Liver (tissue), 9 donors: Measurements from ENCODE around the gene ADAMTS2. TPM values are rescaled to one million over a fixed set of nuclear protein-coding genes. Genes with fewer than 3 reads are reported as not detected.

Experiments used
- DNase-seq: peaks from one replicate; pipeline ENCODE4 v3.0.0-alpha.2; 2017; ENCODE audit warnings: low spot score
- H3K27ac ChIP-seq, 2 donors: one replicate each; pipeline ENCODE4 v1.7.0; 2013; ENCODE audit warnings: inconsistent platforms in 2 of 2, low read length in 2 of 2, control low read depth in 1 of 2, low read depth in 1 of 2, mild to moderate bottlenecking in 1 of 2
- H3K27me3 ChIP-seq, 4 donors: one replicate each; pipeline versions ENCODE4 v1.6.1 to v1.7.0; 2013; ENCODE audit warnings: low read length in 3 of 4, inconsistent platforms in 1 of 4, mild to moderate bottlenecking in 1 of 4, moderate library complexity in 1 of 4; ENCODE audit not compliant: control insufficient read depth in 4 of 4, insufficient read depth in 4 of 4
- H3K36me3 ChIP-seq, 4 donors: one replicate each; pipeline versions ENCODE4 v1.6.1 to v1.7.0; 2013; ENCODE audit warnings: low read length in 3 of 4, mild to moderate bottlenecking in 3 of 4, low read depth in 1 of 4, moderate library complexity in 1 of 4; ENCODE audit not compliant: control insufficient read depth in 4 of 4, insufficient read depth in 3 of 4
- H3K4me1 ChIP-seq, 4 donors: one replicate each; pipeline versions ENCODE4 v1.6.1 to v1.7.0; 2013; ENCODE audit warnings: low read length in 3 of 4, mild to moderate bottlenecking in 3 of 4, moderate library complexity in 1 of 4; ENCODE audit not compliant: control insufficient read depth in 4 of 4, insufficient read depth in 4 of 4
- H3K4me3 ChIP-seq, 3 donors: one replicate each; pipeline versions ENCODE4 v1.6.1 to v1.7.0; 2013; ENCODE audit warnings: low read length in 3 of 3, control low read depth in 1 of 3, low read depth in 1 of 3, mild to moderate bottlenecking in 1 of 3
- H3K9ac ChIP-seq, 2 donors: one replicate each; pipeline ENCODE4 v1.7.0; 2013; ENCODE audit warnings: low read length in 2 of 2, mild to moderate bottlenecking in 2 of 2, moderate library complexity in 2 of 2, control low read depth in 1 of 2, low read depth in 1 of 2
- H3K9me3 ChIP-seq, 4 donors: one replicate each; pipeline versions ENCODE4 v1.6.1 to v1.7.0; 2013; ENCODE audit warnings: low read length in 3 of 4; ENCODE audit not compliant: control insufficient read depth in 4 of 4
- EGR1 ChIP-seq, 2 donors: IDR thresholded peaks; 2 replicates each; pipeline ENCODE4 v1.6.1; 2016 to 2018; ENCODE audit warnings: antibody characterized with exemption in 2 of 2, low read depth in 2 of 2
- FOXA1 ChIP-seq: IDR thresholded peaks from 2 replicates; pipeline ENCODE4 v1.6.1; 2016; ENCODE audit warnings: antibody characterized with exemption
- FOXA2 ChIP-seq: IDR thresholded peaks from 2 replicates; pipeline ENCODE4 v1.6.1; 2016; ENCODE audit warnings: antibody characterized with exemption
- GABPA ChIP-seq, 2 donors: IDR thresholded peaks in 1 of 2; conservative IDR thresholded peaks in 1 of 2; 2 replicates each; pipeline ENCODE4 v1.6.1; 2016; ENCODE audit warnings: antibody characterized with exemption in 2 of 2, mild to moderate bottlenecking in 1 of 2, moderate library complexity in 1 of 2
- HNF4A ChIP-seq, 2 donors: conservative IDR thresholded peaks; 2 replicates each; pipeline ENCODE4 v1.6.1; 2016; ENCODE audit warnings: antibody characterized with exemption in 2 of 2, mild to moderate bottlenecking in 2 of 2
- HNF4G ChIP-seq: IDR thresholded peaks from 2 replicates; pipeline ENCODE4 v1.6.1; 2016; ENCODE audit warnings: antibody characterized with exemption
- JUND ChIP-seq, 2 donors: IDR thresholded peaks; 2 replicates each; pipeline ENCODE4 v1.6.1; 2016; ENCODE audit warnings: antibody characterized with exemption in 2 of 2
- NR2F2 ChIP-seq: IDR thresholded peaks from 2 replicates; pipeline ENCODE4 v1.6.1; 2016; ENCODE audit warnings: antibody characterized with exemption
- RAD21 ChIP-seq, 2 donors: IDR thresholded peaks; 2 replicates each; pipeline ENCODE4 v1.6.1; 2016; ENCODE audit warnings: antibody characterized with exemption in 2 of 2, mild to moderate bottlenecking in 2 of 2
- RXRA ChIP-seq, 2 donors: IDR thresholded peaks; 2 replicates each; pipeline ENCODE4 v1.6.1; 2017 to 2018; ENCODE audit warnings: antibody characterized with exemption in 2 of 2, mild to moderate bottlenecking in 1 of 2
- SP1 ChIP-seq: IDR thresholded peaks from 2 replicates; pipeline ENCODE4 v1.6.1; 2018; ENCODE audit warnings: antibody characterized with exemption, mild to moderate bottlenecking
- TAF1 ChIP-seq: conservative IDR thresholded peaks from 2 replicates; pipeline ENCODE4 v1.6.1; 2016; ENCODE audit warnings: antibody characterized with exemption, mild to moderate bottlenecking
- YY1 ChIP-seq: IDR thresholded peaks from 2 replicates; pipeline ENCODE4 v1.6.1; 2016; ENCODE audit warnings: antibody characterized with exemption, mild to moderate bottlenecking
- WGBS: extraction: QIAGEN DNeasy Blood & Tissue Kit; methylation state at CpG from one replicate; pipeline ENCODE4 v1.1.7; 2013; 5-methylcytosine and 5-hydroxymethylcytosine counted together
- polyA plus RNA-seq, 2 donors: library from polyadenylated mRNA; stranded (reverse) in 1 of 2; unstranded in 1 of 2; fragments of 200-250 nt in 1 of 2; fragments of >200 nt in 1 of 2; fragmentation: Nextera tagmentation in 1 of 2; extraction: Ambion mirVana in 1 of 2; gene quantifications; one replicate each; pipeline versions ENCODE4 v1.2.1 to v1.2.3, GENCODE V29; 2013 to 2015
- total RNA-seq, 2 donors: library from RNA; depleted of rRNA; stranded (reverse); fragments of >200 nt; gene quantifications; one replicate each; pipeline ENCODE4 v1.2.3, GENCODE V29; 2014
- TF ChIP-seq, protein P1 (sequence below): fragments of 150-350 bp; IDR thresholded peaks from 2 replicates; pipeline ENCODE4 v1.5.1; 2017; ENCODE audit warnings: improper control_type of control experiment, low read depth, low read length; ENCODE audit not compliant: missing input control
- TF ChIP-seq, protein P2 (sequence below): IDR thresholded peaks from 2 replicates; pipeline ENCODE4 v1.6.1; 2016; ENCODE audit warnings: antibody characterized with exemption, mild to moderate bottlenecking
- TF ChIP-seq, protein P3 (sequence below): IDR thresholded peaks from 2 replicates; pipeline ENCODE4 v1.6.1; 2016; ENCODE audit warnings: antibody characterized with exemption
- TF ChIP-seq, protein P4 (sequence below): IDR thresholded peaks from 2 replicates; pipeline ENCODE4 v1.6.1; 2016; ENCODE audit warnings: antibody characterized with exemption
- TF ChIP-seq, protein P5 (sequence below): IDR thresholded peaks from 2 replicates; pipeline ENCODE4 v1.6.1; 2016; ENCODE audit warnings: antibody characterized with exemption
- donor health status: healthy.
- donor health status: healthy.
- donor health status: healthy.
- donor health status: healthy.
- donor health status: healthy.

Gene ADAMTS2
- total and polyA plus RNA-seq, 4 donors = 2.7 to 24.3 (median 12.0) TPM

DNA sequence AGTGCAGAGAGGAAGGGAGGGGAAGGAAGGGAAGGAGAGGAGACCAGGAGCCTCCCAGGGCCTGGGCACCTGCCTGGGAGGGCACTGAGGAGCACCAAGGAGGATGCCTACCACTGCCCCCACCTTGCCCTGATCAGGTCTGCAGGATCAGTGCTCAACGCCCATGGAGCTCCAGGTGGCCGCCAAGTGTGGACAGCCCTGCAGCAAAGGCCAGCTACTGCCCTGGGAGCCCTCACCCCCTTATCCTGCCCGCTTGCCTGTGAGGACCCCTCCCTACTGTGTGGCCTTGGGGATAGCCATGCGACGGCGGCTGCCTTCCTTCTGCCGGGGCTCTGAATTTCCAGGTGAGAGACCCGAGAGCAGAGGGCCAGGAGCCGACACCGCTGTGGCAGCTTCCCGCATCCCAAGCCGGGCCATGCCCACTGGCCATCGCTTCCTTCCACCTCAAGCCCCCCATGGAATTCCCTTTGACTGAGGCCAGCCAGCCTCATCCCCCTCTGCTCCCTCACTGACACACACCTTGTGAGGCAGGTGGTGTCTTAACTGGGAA is 12.4 kb downstream of the ADAMTS2 start:
- no peak overlapping the region for H3K27ac ChIP-seq
- H3K4me3 ChIP-seq = no peak overlapping the region
- WGBS = 86% methylated on average over 13 of the region's 13 CpGs
- H3K27me3 ChIP-seq = no peaks in the 10 kb centered on the region
- H3K9me3 ChIP-seq = no peaks in the 10 kb centered on the region
- TF ChIP-seq HNF4A (conservative IDR thresholded peaks at IDR 0.05) = no peak
- no peak for TF ChIP-seq RAD21 (IDR thresholded peaks at IDR 0.05)
- TF ChIP-seq EGR1 (IDR thresholded peaks at IDR 0.05; ENCODE audit: low read depth in 2 of 2) = no peak
- no peak for TF ChIP-seq YY1
- TF ChIP-seq GABPA (IDR thresholded peaks at IDR 0.05 in 1 of 2, conservative IDR thresholded peaks at IDR 0.05 in 1 of 2) = no peak
- TF ChIP-seq, protein P1, sequence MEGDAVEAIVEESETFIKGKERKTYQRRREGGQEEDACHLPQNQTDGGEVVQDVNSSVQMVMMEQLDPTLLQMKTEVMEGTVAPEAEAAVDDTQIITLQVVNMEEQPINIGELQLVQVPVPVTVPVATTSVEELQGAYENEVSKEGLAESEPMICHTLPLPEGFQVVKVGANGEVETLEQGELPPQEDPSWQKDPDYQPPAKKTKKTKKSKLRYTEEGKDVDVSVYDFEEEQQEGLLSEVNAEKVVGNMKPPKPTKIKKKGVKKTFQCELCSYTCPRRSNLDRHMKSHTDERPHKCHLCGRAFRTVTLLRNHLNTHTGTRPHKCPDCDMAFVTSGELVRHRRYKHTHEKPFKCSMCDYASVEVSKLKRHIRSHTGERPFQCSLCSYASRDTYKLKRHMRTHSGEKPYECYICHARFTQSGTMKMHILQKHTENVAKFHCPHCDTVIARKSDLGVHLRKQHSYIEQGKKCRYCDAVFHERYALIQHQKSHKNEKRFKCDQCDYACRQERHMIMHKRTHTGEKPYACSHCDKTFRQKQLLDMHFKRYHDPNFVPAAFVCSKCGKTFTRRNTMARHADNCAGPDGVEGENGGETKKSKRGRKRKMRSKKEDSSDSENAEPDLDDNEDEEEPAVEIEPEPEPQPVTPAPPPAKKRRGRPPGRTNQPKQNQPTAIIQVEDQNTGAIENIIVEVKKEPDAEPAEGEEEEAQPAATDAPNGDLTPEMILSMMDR = no peak
- no peak for TF ChIP-seq JUND (IDR thresholded peaks at IDR 0.05)
- no peak for TF ChIP-seq FOXA1
- TF ChIP-seq, protein P2, sequence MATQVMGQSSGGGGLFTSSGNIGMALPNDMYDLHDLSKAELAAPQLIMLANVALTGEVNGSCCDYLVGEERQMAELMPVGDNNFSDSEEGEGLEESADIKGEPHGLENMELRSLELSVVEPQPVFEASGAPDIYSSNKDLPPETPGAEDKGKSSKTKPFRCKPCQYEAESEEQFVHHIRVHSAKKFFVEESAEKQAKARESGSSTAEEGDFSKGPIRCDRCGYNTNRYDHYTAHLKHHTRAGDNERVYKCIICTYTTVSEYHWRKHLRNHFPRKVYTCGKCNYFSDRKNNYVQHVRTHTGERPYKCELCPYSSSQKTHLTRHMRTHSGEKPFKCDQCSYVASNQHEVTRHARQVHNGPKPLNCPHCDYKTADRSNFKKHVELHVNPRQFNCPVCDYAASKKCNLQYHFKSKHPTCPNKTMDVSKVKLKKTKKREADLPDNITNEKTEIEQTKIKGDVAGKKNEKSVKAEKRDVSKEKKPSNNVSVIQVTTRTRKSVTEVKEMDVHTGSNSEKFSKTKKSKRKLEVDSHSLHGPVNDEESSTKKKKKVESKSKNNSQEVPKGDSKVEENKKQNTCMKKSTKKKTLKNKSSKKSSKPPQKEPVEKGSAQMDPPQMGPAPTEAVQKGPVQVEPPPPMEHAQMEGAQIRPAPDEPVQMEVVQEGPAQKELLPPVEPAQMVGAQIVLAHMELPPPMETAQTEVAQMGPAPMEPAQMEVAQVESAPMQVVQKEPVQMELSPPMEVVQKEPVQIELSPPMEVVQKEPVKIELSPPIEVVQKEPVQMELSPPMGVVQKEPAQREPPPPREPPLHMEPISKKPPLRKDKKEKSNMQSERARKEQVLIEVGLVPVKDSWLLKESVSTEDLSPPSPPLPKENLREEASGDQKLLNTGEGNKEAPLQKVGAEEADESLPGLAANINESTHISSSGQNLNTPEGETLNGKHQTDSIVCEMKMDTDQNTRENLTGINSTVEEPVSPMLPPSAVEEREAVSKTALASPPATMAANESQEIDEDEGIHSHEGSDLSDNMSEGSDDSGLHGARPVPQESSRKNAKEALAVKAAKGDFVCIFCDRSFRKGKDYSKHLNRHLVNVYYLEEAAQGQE = no peak
- TF ChIP-seq HNF4G = no peak
- TF ChIP-seq, protein P3, sequence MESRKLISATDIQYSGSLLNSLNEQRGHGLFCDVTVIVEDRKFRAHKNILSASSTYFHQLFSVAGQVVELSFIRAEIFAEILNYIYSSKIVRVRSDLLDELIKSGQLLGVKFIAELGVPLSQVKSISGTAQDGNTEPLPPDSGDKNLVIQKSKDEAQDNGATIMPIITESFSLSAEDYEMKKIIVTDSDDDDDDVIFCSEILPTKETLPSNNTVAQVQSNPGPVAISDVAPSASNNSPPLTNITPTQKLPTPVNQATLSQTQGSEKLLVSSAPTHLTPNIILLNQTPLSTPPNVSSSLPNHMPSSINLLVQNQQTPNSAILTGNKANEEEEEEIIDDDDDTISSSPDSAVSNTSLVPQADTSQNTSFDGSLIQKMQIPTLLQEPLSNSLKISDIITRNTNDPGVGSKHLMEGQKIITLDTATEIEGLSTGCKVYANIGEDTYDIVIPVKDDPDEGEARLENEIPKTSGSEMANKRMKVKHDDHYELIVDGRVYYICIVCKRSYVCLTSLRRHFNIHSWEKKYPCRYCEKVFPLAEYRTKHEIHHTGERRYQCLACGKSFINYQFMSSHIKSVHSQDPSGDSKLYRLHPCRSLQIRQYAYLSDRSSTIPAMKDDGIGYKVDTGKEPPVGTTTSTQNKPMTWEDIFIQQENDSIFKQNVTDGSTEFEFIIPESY = no peak
- TF ChIP-seq FOXA2 = no peak
- TF ChIP-seq, protein P4, sequence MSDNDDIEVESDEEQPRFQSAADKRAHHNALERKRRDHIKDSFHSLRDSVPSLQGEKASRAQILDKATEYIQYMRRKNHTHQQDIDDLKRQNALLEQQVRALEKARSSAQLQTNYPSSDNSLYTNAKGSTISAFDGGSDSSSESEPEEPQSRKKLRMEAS = no peak
- no peak for TF ChIP-seq SP1
- TF ChIP-seq NR2F2 = no peak
- TF ChIP-seq RXRA (IDR thresholded peaks at IDR 0.05) = no peak
- no peak for TF ChIP-seq TAF1
- TF ChIP-seq, protein P5, sequence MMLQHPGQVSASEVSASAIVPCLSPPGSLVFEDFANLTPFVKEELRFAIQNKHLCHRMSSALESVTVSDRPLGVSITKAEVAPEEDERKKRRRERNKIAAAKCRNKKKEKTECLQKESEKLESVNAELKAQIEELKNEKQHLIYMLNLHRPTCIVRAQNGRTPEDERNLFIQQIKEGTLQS = no peak
- no peaks in the 10 kb centered on the region for H3K36me3 ChIP-seq
- H3K4me1 ChIP-seq = peaks cover 0 to 6% (median 0%) of the 10 kb centered on the region in 4 donors
- no peak overlapping the region for H3K9ac ChIP-seq
- DNase-seq = no peak
